Sciatic nerve (tissue), 2 donors: ENCODE data around the gene CES2. TPM values are rescaled to one million over a fixed set of nuclear protein-coding genes. Genes with fewer than 3 reads are reported as not detected.
A peak's percentile ranks its signal among the peaks of the same experiment; 100 is the strongest.

Experiments used
- ATAC-seq: fragments of 200-7000 bp; cut with Tn5 transposase; one replicate; pipeline ENCODE4 v1.9.1; 2020; ENCODE audit warnings: mild to moderate bottlenecking, moderate library complexity
- DNase-seq: peaks from one replicate; pipeline ENCODE4 v3.0.0-alpha.2; 2020; ENCODE audit warnings: low spot score
- intact Hi-C: fragments of 100-400 bp; cut with DNase I; formaldehyde crosslinking; loops from one replicate; pipeline ENCODE4 v1.14.2; 2022
- total RNA-seq: library from RNA; stranded (reverse); fragmentation: NEBNext Ultra II Directional; extraction: Animal tissue kit (Norgen Biotek cat#: 25700); gene quantifications from one replicate; pipeline ENCODE4 v1.2.1, GENCODE V29; 2021
- donor health status: DM: no; HTN: no; CAD: no.
- donor health status: DM: no; HTN: no; CAD: no.

Gene CES2
- total RNA-seq, 1 donor from 2014 or later, result 27.8 TPM

GRCh38 chr16:66916518-66916917, 18.8 kb upstream of the CES2 start:
- DNase-seq (no peak), ATAC-seq (no peak)
- intact Hi-C loops, result no loop called here

- intact Hi-C loops, result no loop called here
- no peak for DNase-seq
- no peak for ATAC-seq
Measured at GRCh38 chr16:66917741-66918140, 17.6 kb upstream of the CES2 start.

GRCh38 chr16:66918355-66918754, 17.0 kb upstream of the CES2 start:
- DNase-seq (no peak), ATAC-seq (no peak)
- intact Hi-C loops, result no loop called here

- DNase-seq (no peak), ATAC-seq (peak; percentile 23)
- intact Hi-C loops, result no loop called here
Measured at GRCh38 chr16:66918803-66919568, 16.3 kb upstream of the CES2 start, which contains the start of gene CDH16. Gene CDH16 (minus strand): TSS chr16:66918885. CDS start chr16:66918065, 820 bp downstream.

- ATAC-seq (no peak), DNase-seq (no peak)
- intact Hi-C loops, result no loop called here
Measured at GRCh38 chr16:66919569-66920298, 15.6 kb upstream of the CES2 start.

GRCh38 chr16:66920299-66920590, 15.1 kb upstream of the CES2 start:
- intact Hi-C loops, result no loop called here
- DNase-seq, result no peak
- ATAC-seq, result no peak

GRCh38 chr16:66920924-66921680, 14.2 kb upstream of the CES2 start:
- ATAC-seq (no peak), DNase-seq (no peak)
- intact Hi-C loops, result no loop called here

GRCh38 chr16:66921729-66922450, 13.4 kb upstream of the CES2 start:
- ATAC-seq, result no peak

GRCh38 chr16:66923247-66923731, 12.0 kb upstream of the CES2 start:
- ATAC-seq (peak; percentile 26), DNase-seq (no peak)
- intact Hi-C loops, result no loop called here

More at GRCh38 chr16:66921729-66922450, 13.4 kb upstream of the CES2 start:
- no peak for DNase-seq
- intact Hi-C loops, result no loop called here

- intact Hi-C loops, result no loop called here
- DNase-seq, result no peak
- no peak for ATAC-seq
Measured at GRCh38 chr16:66923866-66924265, 11.4 kb upstream of the CES2 start.

GRCh38 chr16:66924527-66925321, 10.6 kb upstream of the CES2 start:
- ATAC-seq (no peak), DNase-seq (no peak)
- intact Hi-C loops, result no loop called here

GRCh38 chr16:66925322-66925840, 9.9 kb upstream of the CES2 start, which contains the start of gene RRAD:
Gene RRAD (minus strand): TSS chr16:66925535. CDS start chr16:66925179, 356 bp downstream.
- intact Hi-C loops, result no loop called here
- DNase-seq (peak; percentile 68), ATAC-seq (peak; percentile 67)

- DNase-seq (no peak), ATAC-seq (peak; percentile 4)
- intact Hi-C loops, result no loop called here
Measured at GRCh38 chr16:66926171-66926947, 9.0 kb upstream of the CES2 start.

GRCh38 chr16:66926961-66927436, 8.3 kb upstream of the CES2 start:
- intact Hi-C loops, result no loop called here
- ATAC-seq (peak; percentile 2), DNase-seq (no peak)

GRCh38 chr16:66927918-66928649, 7.2 kb upstream of the CES2 start:
- ATAC-seq (no peak), DNase-seq (no peak)
- intact Hi-C loops, result no loop called here

- intact Hi-C loops, result no loop called here
- ATAC-seq (no peak), DNase-seq (no peak)
Measured at GRCh38 chr16:66928702-66929388, 6.5 kb upstream of the CES2 start.
